Muscle of leg (tissue), 11 donors: ENCODE measurements around the gene NBPF1. TPM values are rescaled to one million over a fixed set of nuclear protein-coding genes. Genes with fewer than 3 reads are reported as not detected.
"Not testable (repeated sequence)": the region's sequence is repeated elsewhere in the genome, so short reads cannot be mapped to it uniquely, and the experiment has no call there.

Experiments
- DNase-seq: peaks from one replicate; pipeline ENCODE4 v3.0.0; 2013
- H3K27ac ChIP-seq: one replicate; pipeline ENCODE4 v1.5.1; 2013; ENCODE audit warnings: mild to moderate bottlenecking, low read length, control low read depth
- H3K27me3 ChIP-seq: one replicate; pipeline ENCODE4 v1.6.1; 2013; ENCODE audit warnings: low read length; ENCODE audit not compliant: control insufficient read depth, insufficient read depth
- H3K36me3 ChIP-seq: one replicate; pipeline ENCODE4 v1.6.1; 2013; ENCODE audit warnings: low read length; ENCODE audit not compliant: control insufficient read depth, insufficient read depth
- H3K4me1 ChIP-seq: one replicate; pipeline ENCODE4 v1.6.1; 2013; ENCODE audit warnings: low read length; ENCODE audit not compliant: control insufficient read depth, insufficient read depth
- H3K4me3 ChIP-seq: one replicate; pipeline ENCODE4 v1.5.1; 2013; ENCODE audit warnings: low read length, control low read depth
- H3K9me3 ChIP-seq: replicated peaks from 2 replicates; pipeline ENCODE4 v1.6.1; 2013; ENCODE audit warnings: low read depth, low read length; ENCODE audit not compliant: control insufficient read depth
- WGBS: methylation state at CpG from one replicate; pipeline ENCODE4 v1.1.5; 2013; ENCODE audit warnings: missing lambda C conversion rate; ENCODE audit not compliant: insufficient coverage; 5-methylcytosine and 5-hydroxymethylcytosine counted together
- polyA plus RNA-seq, 8 donors: library from polyadenylated mRNA; unstranded; fragments of 120-200 nt; gene quantifications; one replicate each; pipeline versions ENCODE4 v1.2.1 to v1.2.3, GENCODE V29; 2013; ENCODE audit warnings: inconsistent platforms in 1 of 8, low replicate concordance in 1 of 8; ENCODE audit not compliant: insufficient read length in 8 of 8, insufficient read depth in 1 of 8
- total RNA-seq: library from RNA; stranded (reverse); fragments of 120-200 nt; gene quantifications from one replicate; pipeline ENCODE4 v1.2.4, GENCODE V29; 2013

Gene NBPF1
- total and polyA plus RNA-seq, 9 donors: 72.6 to 148 (median 114) TPM

DNA sequence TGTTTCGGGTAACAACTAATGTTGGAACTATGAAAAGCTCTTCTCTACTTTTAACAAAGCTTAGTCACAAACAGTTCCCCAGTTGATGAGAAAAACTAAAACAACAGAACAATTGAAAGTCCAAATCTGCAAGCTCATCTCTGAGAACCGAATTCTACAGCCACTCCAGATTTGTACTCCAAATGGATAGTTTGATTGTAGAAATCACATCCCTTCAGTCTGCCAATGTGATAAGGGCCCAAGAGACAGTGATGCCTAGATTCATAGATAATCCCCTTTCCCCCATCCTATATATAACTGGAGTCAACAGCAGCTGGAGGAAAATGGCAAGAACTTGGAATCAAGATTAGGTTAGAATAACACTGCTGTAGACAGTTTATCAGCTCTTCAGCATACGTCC is 85.0 kb downstream of the NBPF1 start:
- not testable (repeated sequence) for H3K36me3 ChIP-seq, H3K27ac ChIP-seq, DNase-seq, H3K4me3 ChIP-seq, H3K4me1 ChIP-seq, H3K9me3 ChIP-seq
- WGBS: 50% methylated on average over 1 of the region's 3 CpGs
- peaks cover 18% of the 10 kb centered on the region for H3K27me3 ChIP-seq

DNA sequence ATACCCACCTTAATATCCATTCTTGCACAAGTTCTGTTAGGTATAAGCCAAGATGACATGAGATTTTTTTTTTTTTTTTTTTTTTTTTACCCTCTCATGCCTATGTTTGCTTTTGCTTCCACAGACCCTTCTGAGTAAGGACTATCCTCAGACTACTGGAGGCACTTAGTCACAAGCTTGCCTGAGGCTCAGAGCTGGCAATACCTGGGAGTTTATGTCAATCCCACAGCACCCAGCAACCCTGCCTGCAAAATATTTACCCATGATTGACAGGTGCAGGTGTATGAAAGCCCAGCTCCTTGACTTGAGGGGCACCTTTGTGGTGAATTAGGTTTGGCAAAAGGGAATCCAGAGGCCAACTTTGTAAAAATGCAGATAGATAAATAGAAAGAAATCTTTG is 87.6 kb downstream of the NBPF1 start:
- H3K4me1 ChIP-seq, H3K9me3 ChIP-seq, H3K36me3 ChIP-seq, H3K4me3 ChIP-seq, H3K27ac ChIP-seq: not testable (repeated sequence)
- peaks cover 16% of the 10 kb centered on the region for H3K27me3 ChIP-seq
- peak; percentile 22 for DNase-seq

DNA sequence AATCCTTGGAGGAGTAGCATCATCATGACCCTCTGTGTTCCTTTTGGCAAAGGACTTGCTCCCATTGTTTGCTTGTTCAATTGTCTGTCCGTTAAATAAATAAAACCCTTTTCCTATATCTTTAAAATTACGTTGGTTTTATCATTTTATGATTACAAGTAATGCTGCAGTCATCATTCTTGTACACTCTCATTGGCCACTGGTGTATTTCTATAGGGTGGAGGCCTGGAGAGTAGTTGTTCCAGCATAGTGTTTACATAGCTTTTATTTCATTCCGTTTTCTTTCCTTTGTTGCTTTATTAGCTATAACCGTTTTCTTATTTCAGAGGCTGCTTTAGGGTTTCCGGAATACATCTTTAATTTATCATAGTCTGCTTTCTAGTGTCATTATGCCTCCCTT is 91.7 kb downstream of the NBPF1 start:
- not testable (repeated sequence) for H3K4me3 ChIP-seq, H3K27ac ChIP-seq, H3K4me1 ChIP-seq, DNase-seq, H3K9me3 ChIP-seq, H3K36me3 ChIP-seq
- H3K27me3 ChIP-seq: peaks cover 35% of the 10 kb centered on the region
- WGBS: no CpG with 5 or more reads among the region's 5 CpGs

DNA sequence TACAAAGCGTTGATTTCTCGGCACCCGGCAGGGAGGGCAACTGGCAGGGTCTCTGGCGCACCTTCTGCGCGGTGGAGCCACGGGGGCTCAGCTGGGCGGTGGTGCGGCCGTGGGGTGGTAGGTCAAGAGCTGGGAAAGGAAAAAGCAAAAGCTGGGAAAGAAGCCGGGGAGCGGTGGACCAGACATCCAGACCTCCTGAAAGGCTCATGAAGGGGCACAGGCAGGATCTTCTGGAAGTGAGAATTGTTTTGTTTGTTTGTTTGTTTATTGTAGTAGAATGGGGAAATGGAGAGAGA is 92.1 kb downstream of the NBPF1 start:
- H3K9me3 ChIP-seq: no peaks in the 10 kb centered on the region
- peaks cover 5% of the 10 kb centered on the region for H3K4me1 ChIP-seq
- DNase-seq: no peak
- 32% methylated on average over 7 of the region's 12 CpGs for WGBS
- no peaks in the 10 kb centered on the region for H3K36me3 ChIP-seq
- H3K27ac ChIP-seq: no peak overlapping the region
- peaks cover 35% of the 10 kb centered on the region for H3K27me3 ChIP-seq
- H3K4me3 ChIP-seq: no peak overlapping the region

DNA sequence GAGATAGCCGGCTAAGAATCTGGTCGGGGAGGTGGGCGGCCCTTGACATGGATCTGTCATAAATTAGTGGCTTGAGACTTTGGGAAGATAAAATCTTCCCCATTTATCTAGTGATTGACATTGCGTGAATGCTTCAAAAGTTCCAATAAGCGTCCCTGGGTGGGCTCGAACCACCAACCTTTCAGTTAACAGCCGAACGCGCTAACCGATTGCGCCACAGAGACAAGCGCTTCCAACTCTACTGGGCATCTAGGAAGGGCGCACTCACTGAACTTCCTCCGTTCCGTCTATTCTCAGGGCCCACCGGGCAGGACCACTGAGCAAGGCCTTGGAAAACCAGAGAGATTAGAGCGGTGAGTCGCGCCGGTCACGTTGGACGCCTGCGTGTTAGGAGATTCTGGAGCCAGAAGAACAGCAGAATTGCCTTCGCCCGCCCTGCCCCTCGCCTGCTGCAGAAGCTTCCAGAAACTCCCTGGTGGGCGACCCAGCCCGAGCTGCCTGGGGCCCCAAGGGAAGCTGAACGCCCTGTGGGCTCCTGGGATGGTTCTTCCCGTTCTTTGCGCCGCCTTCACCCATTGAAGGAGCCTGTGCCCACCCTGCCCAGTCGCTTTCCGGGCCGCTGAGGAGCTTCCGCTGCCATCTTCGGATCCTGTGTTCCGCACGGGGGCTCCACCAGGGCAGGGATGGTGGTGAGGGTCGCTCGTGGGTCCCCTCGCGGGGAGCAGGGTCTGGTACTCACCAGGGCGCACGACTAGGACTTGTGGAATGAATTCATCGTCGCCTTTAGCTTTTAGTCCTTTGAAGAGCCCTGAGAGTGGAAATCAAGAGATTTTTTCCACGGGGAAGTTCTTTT is 92.7 kb downstream of the NBPF1 start:
- H3K9me3 ChIP-seq, H3K4me3 ChIP-seq, H3K27ac ChIP-seq, DNase-seq, H3K4me1 ChIP-seq, H3K36me3 ChIP-seq: not testable (repeated sequence)
- peaks cover 35% of the 10 kb centered on the region for H3K27me3 ChIP-seq
- 17% methylated on average over 41 of the region's 48 CpGs for WGBS

DNA sequence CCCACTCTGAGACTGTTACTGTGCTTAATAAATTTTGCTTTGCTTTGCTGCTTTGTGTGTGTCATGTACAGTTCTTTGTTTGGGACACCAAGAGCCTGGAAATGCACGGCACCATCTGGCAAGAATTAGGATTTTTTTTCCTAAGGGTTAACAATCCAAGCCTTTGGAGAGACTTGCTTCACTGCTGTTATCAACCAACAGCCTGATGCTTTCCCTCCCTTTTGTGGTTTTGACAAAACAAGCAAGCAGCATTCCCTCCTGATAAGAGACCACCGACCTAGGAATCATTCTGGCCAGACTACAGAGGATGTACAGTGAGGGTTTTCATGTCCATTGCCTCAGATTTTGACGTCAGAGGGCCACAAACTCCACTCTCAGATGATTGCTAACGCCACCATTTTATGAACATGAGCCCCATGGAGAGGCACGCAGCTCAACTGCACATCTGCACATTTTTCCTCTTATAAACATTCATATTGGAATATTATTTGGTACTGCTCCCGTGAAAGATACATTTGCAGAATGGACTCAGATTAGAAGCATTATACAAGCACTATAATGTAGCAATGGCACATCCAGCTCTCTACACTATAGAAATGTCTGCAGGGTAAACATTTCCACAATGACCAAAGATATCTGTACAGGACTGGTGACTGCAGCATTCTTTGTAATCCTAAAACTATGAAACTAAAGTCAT is 94.0 kb downstream of the NBPF1 start:
- not testable (repeated sequence) for H3K4me3 ChIP-seq, H3K36me3 ChIP-seq, H3K4me1 ChIP-seq, H3K9me3 ChIP-seq, DNase-seq, H3K27ac ChIP-seq
- WGBS: no CpG with 5 or more reads among the region's 6 CpGs
- peaks cover 35% of the 10 kb centered on the region for H3K27me3 ChIP-seq

DNA sequence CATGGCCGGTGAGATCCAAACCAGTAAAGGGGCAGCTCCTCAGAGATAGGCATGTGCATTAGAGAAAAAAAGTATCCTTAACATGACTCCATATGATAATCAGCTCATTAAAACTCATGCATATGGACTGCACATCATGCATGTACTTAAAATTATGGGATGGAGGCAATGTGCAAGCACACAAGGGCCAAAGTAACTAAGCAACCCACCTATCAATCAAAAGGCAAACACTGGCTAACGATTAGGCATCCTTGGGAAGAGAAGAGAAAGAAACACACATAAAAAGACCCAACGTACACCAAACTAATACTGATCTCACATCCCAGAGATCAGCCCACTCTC is 94.5 kb downstream of the NBPF1 start:
- peaks cover 35% of the 10 kb centered on the region for H3K27me3 ChIP-seq
- H3K4me1 ChIP-seq, H3K9me3 ChIP-seq, H3K27ac ChIP-seq, H3K36me3 ChIP-seq, DNase-seq, H3K4me3 ChIP-seq: not testable (repeated sequence)
- WGBS: no CpG with 5 or more reads among the region's 3 CpGs

DNA sequence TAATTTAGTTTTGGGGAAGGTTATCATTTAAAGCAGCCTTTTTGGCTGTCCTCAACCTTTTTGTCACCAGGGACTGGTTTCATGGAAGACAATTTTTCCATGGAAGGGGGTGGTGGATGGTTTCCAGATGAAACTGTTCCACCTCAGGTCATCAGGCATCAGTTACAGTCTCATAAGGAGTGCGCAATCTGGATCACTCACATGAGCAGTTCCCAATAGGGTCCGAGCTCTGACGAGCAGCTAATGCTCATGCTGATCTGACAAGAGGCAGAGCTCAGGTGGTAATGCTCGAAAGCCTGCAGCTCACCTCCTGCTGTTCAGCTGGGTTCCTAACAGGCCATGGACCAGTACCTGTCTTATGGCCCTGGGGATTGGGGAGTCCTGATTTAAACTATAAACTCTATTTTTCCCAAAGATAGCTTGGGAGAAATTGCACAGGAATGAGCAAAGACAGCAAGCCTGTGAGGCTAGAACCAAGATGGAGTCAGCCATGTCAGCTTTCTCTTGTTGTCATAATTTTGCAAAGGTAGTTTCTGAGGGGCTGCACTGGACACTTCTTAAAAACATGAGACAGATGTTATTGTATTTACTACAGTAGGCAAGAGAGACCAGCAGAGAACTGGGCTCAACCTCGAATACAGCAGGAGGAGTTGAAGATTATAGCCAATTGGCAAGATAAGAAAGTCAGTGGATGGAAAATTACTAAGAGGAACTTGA is 96.5 kb downstream of the NBPF1 start:
- not testable (repeated sequence) for DNase-seq, H3K9me3 ChIP-seq, H3K27ac ChIP-seq, H3K4me3 ChIP-seq, H3K36me3 ChIP-seq
- peaks cover 11% of the 10 kb centered on the region for H3K4me1 ChIP-seq
- peaks cover 28% of the 10 kb centered on the region for H3K27me3 ChIP-seq
- WGBS: 67% methylated on average over 1 of the region's 5 CpGs

DNA sequence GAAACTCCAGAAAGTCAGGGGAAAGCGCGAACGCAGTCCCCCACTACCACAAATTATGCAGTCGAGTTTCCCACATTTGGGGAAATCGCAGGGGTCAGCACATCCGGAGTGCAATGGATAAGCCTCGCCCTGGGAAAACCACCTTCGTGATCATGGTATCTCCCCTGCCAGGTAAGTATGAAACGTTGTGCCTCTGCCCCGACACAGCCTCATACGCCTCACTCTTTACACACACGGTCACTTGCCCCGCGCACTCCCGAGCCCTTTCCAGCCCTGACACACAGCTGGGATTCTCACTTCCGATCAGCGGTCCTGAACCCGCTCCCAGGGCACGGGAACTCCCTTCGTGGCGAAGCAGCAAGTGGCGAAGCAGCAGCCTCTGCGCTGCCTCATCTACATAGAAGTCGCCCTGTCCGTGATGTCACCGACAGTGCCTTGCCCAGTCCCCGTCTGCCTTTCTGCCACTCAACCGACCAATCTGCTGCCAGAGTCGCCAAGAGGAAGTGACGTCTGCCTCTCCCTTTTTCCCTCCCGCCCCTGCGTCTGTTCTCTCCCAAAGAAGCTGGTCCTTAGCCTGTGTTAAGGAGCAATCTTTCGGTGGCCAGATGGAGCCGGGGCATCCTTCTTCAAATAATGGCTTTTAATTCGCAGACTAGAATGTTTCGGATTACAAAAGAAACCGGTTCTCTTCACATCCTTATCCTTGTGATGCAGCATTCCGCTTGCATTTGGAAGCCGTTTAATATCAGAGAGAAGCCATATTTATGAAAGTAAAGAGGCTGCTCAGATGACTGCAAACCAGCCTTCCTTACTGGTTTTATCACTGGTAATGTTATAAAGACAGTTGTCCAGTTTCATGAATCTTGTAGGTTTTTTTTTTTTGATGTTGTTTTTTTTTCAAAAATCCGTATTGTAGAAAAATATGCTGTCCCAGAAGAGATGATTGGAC is 99.0 kb downstream of the NBPF1 start, which contains the start of gene RNU1-1:
RNU1-1 (minus strand) TSS at position 179 of the 949 bp plus-strand sequence.
- not testable (repeated sequence) for H3K27me3 ChIP-seq, H3K4me1 ChIP-seq, H3K36me3 ChIP-seq, H3K9me3 ChIP-seq
- WGBS: no CpG with 5 or more reads among the region's 40 CpGs
- peak; percentile 97 for DNase-seq
- H3K4me3 ChIP-seq: peak within 1 kb of the TSS; percentile 35
- H3K27ac ChIP-seq: peak within 1 kb of the TSS; percentile 89
